Uterus (tissue), 4 donors: ENCODE measurements around the gene POC1B. TPM values are rescaled to one million over a fixed set of nuclear protein-coding genes. Genes with fewer than 3 reads are reported as not detected.

ENCODE experiments used
- small RNA-seq: library from RNA; depleted of rRNA; stranded (forward); fragments of <200 nt; gene quantifications from one replicate; pipeline ENCODE3, GENCODE V24; 2016
- total RNA-seq, 4 donors: library from RNA; depleted of rRNA in 3 of 4; stranded (reverse); fragments of >200 nt in 3 of 4; gene quantifications; one replicate each; pipeline versions ENCODE4 v1.1.0 to v1.2.4, GENCODE V29; 2014 to 2023
- donor health status: DM: yes; HTN: yes; CAD: no.

The POC1B gene
- total RNA-seq, 4 donors from 2014 or later, result 9.7 to 36.8 (median 30.5) TPM

Small RNAs within 50 kb of the gene (small RNA-seq; reads per million reads assigned to genes)
- gene AC025034.2, result not detected
- not detected for gene POC1B-GALNT4

Other genes with a start within 250 kb of the POC1B start
- 100 to 1,000 TPM in 1 of 4 donors, 10 to 100 TPM in 3; 28.7 to 103 (median 77.6) TPM for gene DUSP6, start 173.5 kb downstream of the POC1B start, total RNA-seq
- gene GALNT4, start 1.3 kb downstream of the POC1B start, total RNA-seq, result 10 to 100 TPM in 1 of 4 donors, 1 to 10 TPM in 3; 1.5 to 27.0 (median 3.7) TPM
- 100 to 1,000 TPM in 1 of 4 donors, 10 to 100 TPM in 3; 16.7 to 172 (median 48.6) TPM for gene ATP2B1, start 182.8 kb upstream of the POC1B start, total RNA-seq